ENCODE measurements around the gene CAV1.

DNA sequence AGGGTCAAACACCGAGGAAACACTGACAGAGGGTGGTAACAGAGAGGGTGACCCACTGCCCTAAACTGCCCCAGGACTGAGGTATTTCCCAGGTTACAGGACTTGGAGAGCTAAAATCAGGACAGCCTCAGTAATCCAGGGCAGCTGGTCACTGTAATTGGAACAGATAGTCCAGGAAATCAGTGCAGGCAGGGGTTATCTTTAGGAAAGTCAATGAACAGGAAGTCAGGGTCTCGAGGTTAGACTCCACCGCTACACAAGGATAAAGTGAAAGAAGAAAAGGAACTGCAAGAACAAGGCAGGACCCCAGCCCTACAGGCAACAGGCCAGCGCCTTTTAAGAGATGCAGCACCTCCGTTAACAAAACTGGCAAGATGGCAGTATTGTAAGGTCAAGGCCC lies 61.1 kb downstream of the CAV1 start:
- TF ChIP-seq, protein P1, sequence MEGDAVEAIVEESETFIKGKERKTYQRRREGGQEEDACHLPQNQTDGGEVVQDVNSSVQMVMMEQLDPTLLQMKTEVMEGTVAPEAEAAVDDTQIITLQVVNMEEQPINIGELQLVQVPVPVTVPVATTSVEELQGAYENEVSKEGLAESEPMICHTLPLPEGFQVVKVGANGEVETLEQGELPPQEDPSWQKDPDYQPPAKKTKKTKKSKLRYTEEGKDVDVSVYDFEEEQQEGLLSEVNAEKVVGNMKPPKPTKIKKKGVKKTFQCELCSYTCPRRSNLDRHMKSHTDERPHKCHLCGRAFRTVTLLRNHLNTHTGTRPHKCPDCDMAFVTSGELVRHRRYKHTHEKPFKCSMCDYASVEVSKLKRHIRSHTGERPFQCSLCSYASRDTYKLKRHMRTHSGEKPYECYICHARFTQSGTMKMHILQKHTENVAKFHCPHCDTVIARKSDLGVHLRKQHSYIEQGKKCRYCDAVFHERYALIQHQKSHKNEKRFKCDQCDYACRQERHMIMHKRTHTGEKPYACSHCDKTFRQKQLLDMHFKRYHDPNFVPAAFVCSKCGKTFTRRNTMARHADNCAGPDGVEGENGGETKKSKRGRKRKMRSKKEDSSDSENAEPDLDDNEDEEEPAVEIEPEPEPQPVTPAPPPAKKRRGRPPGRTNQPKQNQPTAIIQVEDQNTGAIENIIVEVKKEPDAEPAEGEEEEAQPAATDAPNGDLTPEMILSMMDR (IDR thresholded peaks at IDR 0.05; ENCODE audit: low read depth, low read length) = no peak
- TF ChIP-seq POLR2A (IDR thresholded peaks at IDR 0.05; ENCODE audit: extremely low read depth, insufficient read length) (no peak), MAX (IDR thresholded peaks at IDR 0.05; ENCODE audit: low read depth, low read length) (no peak)
